ENCODE data around the gene PPP1R12C. TPM values are rescaled to one million over a fixed set of nuclear protein-coding genes. Genes with fewer than 3 reads are reported as not detected.

Gene PPP1R12C
- total RNA-seq, 1 experiment from 2014 or later: 79.9 TPM

DNA sequence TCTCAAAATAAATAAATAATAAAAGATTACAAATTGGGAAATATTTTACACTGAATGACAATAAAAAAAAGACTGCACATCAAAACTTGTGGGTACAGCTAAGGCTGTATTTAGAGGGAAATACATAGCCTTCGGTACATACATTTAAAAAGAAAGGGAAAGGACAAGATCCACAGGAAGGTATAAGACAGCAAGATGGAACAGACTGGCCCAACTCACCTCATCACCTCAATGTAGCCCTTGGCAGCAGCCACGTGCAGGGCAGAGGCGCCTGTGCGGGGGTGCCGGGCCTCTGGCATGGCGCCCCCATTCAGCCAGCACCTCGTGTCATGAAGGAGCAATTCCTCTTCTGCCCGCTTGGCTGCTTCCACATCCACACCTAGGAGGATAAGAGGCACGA, 14.2 kb downstream of the PPP1R12C start:
- Mint-ChIP-seq H3K27me3 (ENCODE audit: low read depth) (no peaks in the 10 kb centered on the region; the same call in 1 of the 2 replicates), H3K36me3 (ENCODE audit: insufficient read depth in 1 of 3, low read depth in 3 of 3) (peaks cover 7 to 28% (median 18%) of the 10 kb centered on the region in 3 experiments), H3K4me3 (no peak overlapping the region), H3K27ac (no peak overlapping the region), H3K4me1 (peaks cover 0 to 6% of the 10 kb centered on the region in 2 experiments; a peak in 3 of 4 replicates), H3K9me3 (peaks cover 2 to 5% of the 10 kb centered on the region in 2 experiments; a peak in 2 of 5 replicates)
- H4K20me1 ChIP-seq (ENCODE audit: control insufficient read depth, insufficient read depth, insufficient read length): no peaks in the 10 kb centered on the region
- no CpG with 5 or more reads among the region's 9 CpGs for WGBS (ENCODE audit: extremely low coverage, insufficient read length, low lambda C conversion rate)
- no peak overlapping the region for H3K56ac ChIP-seq (ENCODE audit: insufficient read length, low read depth, low read length)
- H2BK5ac ChIP-seq (ENCODE audit: insufficient read length, low read length): no peak overlapping the region
- no peak overlapping the region for H3K18ac ChIP-seq (ENCODE audit: insufficient read length, low read depth, low read length)
- H3K23ac ChIP-seq (ENCODE audit: insufficient read length, low read depth, low read length): no peak overlapping the region
- no peak overlapping the region for H2AFZ ChIP-seq (ENCODE audit: low read length)
- H3K9me3 ChIP-seq (ENCODE audit: control insufficient read depth, low read depth, low read length): no peaks in the 10 kb centered on the region
- no peak overlapping the region for H3K4ac ChIP-seq (ENCODE audit: low read depth, low read length)
- H3K27me3 ChIP-seq (ENCODE audit: insufficient read depth, low read length): no peaks in the 10 kb centered on the region
- H4K5ac ChIP-seq (ENCODE audit: insufficient read length, low read depth, low read length): no peak overlapping the region
- H2BK120ac ChIP-seq (ENCODE audit: low read depth, low read length, poor library complexity, severe bottlenecking): no peak overlapping the region
- TF ChIP-seq, protein P1, sequence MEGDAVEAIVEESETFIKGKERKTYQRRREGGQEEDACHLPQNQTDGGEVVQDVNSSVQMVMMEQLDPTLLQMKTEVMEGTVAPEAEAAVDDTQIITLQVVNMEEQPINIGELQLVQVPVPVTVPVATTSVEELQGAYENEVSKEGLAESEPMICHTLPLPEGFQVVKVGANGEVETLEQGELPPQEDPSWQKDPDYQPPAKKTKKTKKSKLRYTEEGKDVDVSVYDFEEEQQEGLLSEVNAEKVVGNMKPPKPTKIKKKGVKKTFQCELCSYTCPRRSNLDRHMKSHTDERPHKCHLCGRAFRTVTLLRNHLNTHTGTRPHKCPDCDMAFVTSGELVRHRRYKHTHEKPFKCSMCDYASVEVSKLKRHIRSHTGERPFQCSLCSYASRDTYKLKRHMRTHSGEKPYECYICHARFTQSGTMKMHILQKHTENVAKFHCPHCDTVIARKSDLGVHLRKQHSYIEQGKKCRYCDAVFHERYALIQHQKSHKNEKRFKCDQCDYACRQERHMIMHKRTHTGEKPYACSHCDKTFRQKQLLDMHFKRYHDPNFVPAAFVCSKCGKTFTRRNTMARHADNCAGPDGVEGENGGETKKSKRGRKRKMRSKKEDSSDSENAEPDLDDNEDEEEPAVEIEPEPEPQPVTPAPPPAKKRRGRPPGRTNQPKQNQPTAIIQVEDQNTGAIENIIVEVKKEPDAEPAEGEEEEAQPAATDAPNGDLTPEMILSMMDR (conservative IDR thresholded peaks at IDR 0.05): no peak
- H3K23me2 ChIP-seq (ENCODE audit: insufficient read length, low read depth, low read length, poor library complexity, severe bottlenecking): no peaks in the 10 kb centered on the region
- H2BK15ac ChIP-seq (ENCODE audit: low read depth, low read length): no peak overlapping the region
- H2BK20ac ChIP-seq (ENCODE audit: low read depth, low read length, poor library complexity, severe bottlenecking): no peak overlapping the region
- H3K4me1 ChIP-seq (ENCODE audit: insufficient read depth, low read length): no peaks in the 10 kb centered on the region
- H4K91ac ChIP-seq (ENCODE audit: insufficient read length, low read depth, low read length): no peak overlapping the region
- no peak overlapping the region for H3T11ph ChIP-seq (ENCODE audit: low read length)
- H2BK12ac ChIP-seq (ENCODE audit: insufficient read length, low read depth, low read length): no peak overlapping the region
- DNase-seq: no peak
- H3K27ac ChIP-seq (ENCODE audit: insufficient read length, low read depth, low read length): no peak overlapping the region
- no peak overlapping the region for H3K4me2 ChIP-seq (ENCODE audit: insufficient read depth, insufficient read length, low read length)
- no peaks in the 10 kb centered on the region for H3K79me1 ChIP-seq (ENCODE audit: insufficient read depth, low read depth, low read length, poor library complexity, severe bottlenecking)
- no peak overlapping the region for H2AK5ac ChIP-seq (ENCODE audit: insufficient read length, low read length)
- H3K79me2 ChIP-seq (ENCODE audit: insufficient read depth, low read length): no peaks in the 10 kb centered on the region; the same call in 1 of the 2 replicates
- no peak overlapping the region for H3K9ac ChIP-seq (ENCODE audit: extremely low read depth, insufficient read length, low read length)
- no peak overlapping the region for H4K8ac ChIP-seq (replicated peaks; ENCODE audit: insufficient read length, low read depth, low read length)
- H3K14ac ChIP-seq (ENCODE audit: insufficient read depth, low read length): no peak overlapping the region

Data from H9 (cell line).